Tibial artery (tissue), 4 donors: ENCODE data around the gene DDX18.

ENCODE experiments used
- DNase-seq, 2 donors: peaks; one replicate each; pipeline ENCODE4 v3.0.0-alpha.2; 2019
- H3K27ac ChIP-seq, 2 donors: fragments of 200-600 bp; sonication (generic) in 1 of 2; 1 replicate in 1 of 2; 2 replicates in 1 of 2; pipeline ENCODE4 v1.5.1; 2018 to 2019; ENCODE audit warnings: mild to moderate bottlenecking in 1 of 2
- H3K27me3 ChIP-seq, 2 donors: fragments of 200-600 bp; sonication (generic) in 1 of 2; one replicate each; pipeline versions ENCODE4 v1.5.1 to v1.6.0; 2016 to 2019
- H3K36me3 ChIP-seq, 3 donors: fragments of 200-600 bp; sonication (generic) in 2 of 3; one replicate each; pipeline ENCODE4 v1.5.1; 2016 to 2019; ENCODE audit warnings: mild to moderate bottlenecking in 2 of 3
- H3K4me1 ChIP-seq, 4 donors: fragments of 200-600 bp; sonication (generic) in 2 of 4; 1 replicate in 3 of 4; 2 replicates in 1 of 4; pipeline ENCODE4 v1.5.1; 2016 to 2019
- H3K4me3 ChIP-seq, 2 donors: fragments of 200-600 bp; sonication (generic) in 1 of 2; 1 replicate in 1 of 2; 2 replicates in 1 of 2; pipeline ENCODE4 v1.5.1; 2018 to 2019; ENCODE audit warnings: mild to moderate bottlenecking in 2 of 2
- H3K9me3 ChIP-seq, 3 donors: fragments of 200-600 bp; sonication (generic) in 1 of 3; one replicate each; pipeline ENCODE4 v1.5.1; 2016 to 2019
- intact Hi-C: fragments of 100-400 bp; cut with DNase I; formaldehyde crosslinking; loops from one replicate; pipeline ENCODE4 v1.15.0; 2023; ENCODE audit warnings: low total_unique reads
- TF ChIP-seq, protein P1 (sequence below), 2 experiments: fragments of 200-600 bp in 1 of 2; fragments of 450-650 bp in 1 of 2; IDR thresholded peaks; one replicate each; pipeline ENCODE4 v1.5.1; 2017 to 2019; ENCODE audit warnings: antibody characterized with exemption in 2 of 2, mild to moderate bottlenecking in 1 of 2, moderate library complexity in 1 of 2

Gene DDX18

DNA sequence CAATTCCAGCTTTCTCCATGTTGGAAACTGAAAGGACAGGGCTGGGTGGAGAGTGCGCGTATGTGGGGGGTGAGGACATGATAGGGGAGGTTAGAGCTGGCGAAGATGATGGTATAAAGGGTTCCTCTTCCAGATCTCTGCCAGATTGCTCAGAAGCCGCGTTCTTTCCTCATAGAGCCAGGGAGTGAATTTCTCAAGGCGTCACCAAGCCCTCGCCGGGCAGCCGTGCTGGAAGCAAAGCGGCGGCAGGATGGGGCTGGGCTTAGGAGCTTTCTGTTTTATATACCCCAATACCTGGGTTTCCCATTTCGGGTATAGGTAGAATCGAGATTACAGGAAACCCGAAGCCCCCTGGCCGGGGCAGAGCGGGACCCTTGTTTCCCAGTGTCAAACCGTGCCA is 43.8 kb downstream of the DDX18 start:
- Histone ChIP-seq H3K36me3 (no peaks in the 10 kb centered on the region), H3K27me3 (peaks cover 0 to 26% of the 10 kb centered on the region in 2 donors), H3K4me1 (no peaks in the 10 kb centered on the region), H3K9me3 (peaks cover 0 to 18% (median 0%) of the 10 kb centered on the region in 3 donors), H3K27ac (no peak overlapping the region), H3K4me3 (no peak overlapping the region)
- no peak for DNase-seq
- TF ChIP-seq, protein P1, sequence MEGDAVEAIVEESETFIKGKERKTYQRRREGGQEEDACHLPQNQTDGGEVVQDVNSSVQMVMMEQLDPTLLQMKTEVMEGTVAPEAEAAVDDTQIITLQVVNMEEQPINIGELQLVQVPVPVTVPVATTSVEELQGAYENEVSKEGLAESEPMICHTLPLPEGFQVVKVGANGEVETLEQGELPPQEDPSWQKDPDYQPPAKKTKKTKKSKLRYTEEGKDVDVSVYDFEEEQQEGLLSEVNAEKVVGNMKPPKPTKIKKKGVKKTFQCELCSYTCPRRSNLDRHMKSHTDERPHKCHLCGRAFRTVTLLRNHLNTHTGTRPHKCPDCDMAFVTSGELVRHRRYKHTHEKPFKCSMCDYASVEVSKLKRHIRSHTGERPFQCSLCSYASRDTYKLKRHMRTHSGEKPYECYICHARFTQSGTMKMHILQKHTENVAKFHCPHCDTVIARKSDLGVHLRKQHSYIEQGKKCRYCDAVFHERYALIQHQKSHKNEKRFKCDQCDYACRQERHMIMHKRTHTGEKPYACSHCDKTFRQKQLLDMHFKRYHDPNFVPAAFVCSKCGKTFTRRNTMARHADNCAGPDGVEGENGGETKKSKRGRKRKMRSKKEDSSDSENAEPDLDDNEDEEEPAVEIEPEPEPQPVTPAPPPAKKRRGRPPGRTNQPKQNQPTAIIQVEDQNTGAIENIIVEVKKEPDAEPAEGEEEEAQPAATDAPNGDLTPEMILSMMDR (IDR thresholded peaks at IDR 0.05) = no peak
- intact Hi-C loops = no loop called here

DNA sequence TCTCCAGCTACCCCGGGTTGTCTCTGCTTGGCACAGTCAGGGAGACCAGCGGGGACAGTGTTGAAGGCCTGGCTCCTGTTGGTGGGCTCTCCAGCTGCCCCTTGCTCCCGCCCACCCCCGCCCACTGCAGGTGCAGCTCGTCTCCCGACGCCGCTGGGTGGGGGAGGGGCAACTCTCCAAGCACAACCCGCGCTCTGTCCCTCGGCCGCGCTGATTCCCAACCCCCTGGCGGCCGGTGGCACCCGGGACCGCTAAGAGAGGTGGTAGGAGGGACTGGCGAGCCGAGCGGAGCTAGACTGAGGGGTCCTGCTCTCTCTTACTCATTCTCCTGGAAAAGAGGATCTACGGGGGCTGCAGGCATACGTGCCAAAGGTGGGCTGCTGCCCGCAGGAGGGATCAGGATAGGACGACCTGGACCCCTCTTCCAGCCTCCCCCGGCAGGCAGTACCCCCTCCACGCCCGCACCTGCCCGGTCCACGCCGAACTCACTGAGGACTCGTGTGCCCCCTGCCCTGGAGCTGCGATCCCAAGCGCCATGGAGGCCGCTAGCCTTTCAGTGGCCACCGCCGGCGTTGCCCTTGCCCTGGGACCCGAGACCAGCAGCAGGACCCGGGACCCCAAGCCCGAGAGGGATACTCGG is 44.5 kb downstream of the DDX18 start:
- H3K4me1 ChIP-seq = no peaks in the 10 kb centered on the region
- intact Hi-C loops = no loop called here
- no peak overlapping the region for H3K27ac ChIP-seq
- TF ChIP-seq, protein P1 (IDR thresholded peaks at IDR 0.05) = no peak
- H3K27me3 ChIP-seq = peaks cover 0 to 24% of the 10 kb centered on the region in 2 donors
- no peaks in the 10 kb centered on the region for H3K36me3 ChIP-seq
- H3K4me3 ChIP-seq = no peak overlapping the region
- H3K9me3 ChIP-seq = peaks cover 0 to 18% (median 0%) of the 10 kb centered on the region in 3 donors
- no peak for DNase-seq

DNA sequence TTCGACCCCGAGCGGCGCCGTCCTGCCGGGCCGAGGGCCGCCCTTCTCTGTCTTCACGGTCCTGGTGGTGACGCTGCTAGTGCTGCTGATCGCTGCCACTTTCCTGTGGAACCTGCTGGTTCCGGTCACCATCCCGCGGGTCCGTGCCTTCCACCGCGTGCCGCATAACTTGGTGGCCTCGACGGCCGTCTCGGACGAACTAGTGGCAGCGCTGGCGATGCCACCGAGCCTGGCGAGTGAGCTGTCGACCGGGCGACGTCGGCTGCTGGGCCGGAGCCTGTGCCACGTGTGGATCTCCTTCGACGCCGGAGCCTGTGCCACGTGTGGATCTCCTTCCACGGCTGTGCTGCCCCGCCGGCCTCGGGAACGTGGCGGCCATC is 45.0 kb downstream of the DDX18 start:
- TF ChIP-seq, protein P1 (IDR thresholded peaks at IDR 0.05) = no peak
- no peak for DNase-seq
- no peak overlapping the region for H3K4me3 ChIP-seq
- no peaks in the 10 kb centered on the region for H3K4me1 ChIP-seq
- peaks cover 0 to 18% (median 0%) of the 10 kb centered on the region in 3 donors for H3K9me3 ChIP-seq
- H3K27me3 ChIP-seq = peaks cover 0 to 24% of the 10 kb centered on the region in 2 donors
- H3K27ac ChIP-seq = no peak overlapping the region
- H3K36me3 ChIP-seq = no peaks in the 10 kb centered on the region
- intact Hi-C loops = no loop called here

- Histone ChIP-seq H3K9me3 (peaks cover 0 to 18% (median 0%) of the 10 kb centered on the region in 3 donors), H3K36me3 (no peaks in the 10 kb centered on the region), H3K4me1 (no peaks in the 10 kb centered on the region), H3K27ac (no peak overlapping the region), H3K4me3 (no peak overlapping the region), H3K27me3 (peaks cover 0 to 24% of the 10 kb centered on the region in 2 donors)
- no peak for DNase-seq
- intact Hi-C loops = no loop called here
- TF ChIP-seq, protein P1 (IDR thresholded peaks at IDR 0.05) = no peak
Observed at GRCh38 chr2:117859924-117860647, 45.6 kb downstream of the DDX18 start.

DNA sequence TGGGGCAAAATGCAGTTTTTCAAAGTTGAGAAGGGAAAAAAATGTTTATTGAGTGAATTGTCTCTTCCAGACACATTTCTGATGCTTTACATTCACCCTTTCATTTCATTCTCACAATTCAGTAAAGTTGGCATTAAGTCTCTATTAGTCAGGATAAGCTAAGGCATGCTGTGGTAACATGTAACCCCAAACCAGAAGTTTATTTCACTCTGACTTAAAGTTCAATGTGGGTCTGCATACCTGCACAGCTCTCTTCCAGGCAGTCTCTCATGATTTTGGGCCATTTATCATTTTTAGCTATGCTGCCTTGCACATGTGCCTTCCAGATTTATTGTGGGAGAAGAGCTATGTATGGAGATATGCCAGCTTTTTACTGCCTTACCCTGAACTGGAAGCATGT is 48.0 kb downstream of the DDX18 start:
- peaks cover 0 to 18% (median 0%) of the 10 kb centered on the region in 3 donors for H3K9me3 ChIP-seq
- no peak overlapping the region for H3K4me3 ChIP-seq
- intact Hi-C loops = no loop called here
- no peak for DNase-seq
- no peaks in the 10 kb centered on the region for H3K4me1 ChIP-seq
- TF ChIP-seq, protein P1 (IDR thresholded peaks at IDR 0.05) = no peak
- no peak overlapping the region for H3K27ac ChIP-seq
- H3K36me3 ChIP-seq = no peaks in the 10 kb centered on the region
- peaks cover 0 to 24% of the 10 kb centered on the region in 2 donors for H3K27me3 ChIP-seq
